Fibroblast of peridontal ligament (primary cell): ENCODE data around the gene SP140.
"Not testable (repeated sequence)": the region's sequence is repeated elsewhere in the genome, so short reads cannot be mapped to it uniquely, and the experiment has no call there.

ENCODE experiments used
- DNase-seq: peaks from one replicate; pipeline ENCODE4 v3.0.0-alpha.2; 2010; ENCODE audit errors: extremely low read depth

SP140 gene

DNA sequence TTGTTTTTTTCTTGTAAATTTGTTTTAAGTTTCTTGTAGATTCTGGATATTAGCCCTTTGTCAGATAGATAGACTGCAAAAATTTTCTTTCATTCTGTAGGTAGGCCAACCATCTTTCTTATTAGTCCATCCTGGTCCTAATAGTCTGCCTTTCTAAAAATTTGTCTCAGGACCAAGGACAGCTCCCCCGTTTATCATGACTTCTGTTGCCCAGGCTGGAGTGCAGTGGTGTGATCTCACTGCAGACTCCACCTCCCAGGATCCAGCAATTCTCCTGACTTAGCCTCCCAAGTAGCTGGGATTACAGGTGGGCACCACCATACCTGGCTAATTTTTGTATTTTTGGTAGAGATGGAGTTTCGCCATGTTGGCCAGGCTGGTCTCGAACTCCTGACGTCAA lies 63.8 kb downstream of the SP140 start:
- DNase-seq, result peak; percentile 31

DNA sequence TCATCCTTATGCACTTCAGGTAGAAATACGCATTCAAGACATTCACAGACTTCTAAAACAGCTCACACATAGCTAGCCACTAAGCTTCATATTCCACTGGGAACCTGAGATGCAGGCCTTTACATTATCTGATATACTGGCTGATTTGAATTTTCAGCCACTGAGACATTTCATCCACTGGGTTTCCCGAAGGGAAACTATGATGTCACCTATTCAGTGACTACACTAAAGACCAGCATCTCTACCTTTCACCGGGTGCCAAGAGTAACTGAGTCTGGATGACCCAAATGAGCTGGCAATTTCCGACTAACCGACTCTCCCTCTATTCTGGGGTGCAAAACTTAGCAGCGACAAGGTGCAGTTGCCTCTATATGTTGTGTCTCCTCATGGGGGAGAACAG lies 69.7 kb downstream of the SP140 start:
- DNase-seq, result no peak

DNA sequence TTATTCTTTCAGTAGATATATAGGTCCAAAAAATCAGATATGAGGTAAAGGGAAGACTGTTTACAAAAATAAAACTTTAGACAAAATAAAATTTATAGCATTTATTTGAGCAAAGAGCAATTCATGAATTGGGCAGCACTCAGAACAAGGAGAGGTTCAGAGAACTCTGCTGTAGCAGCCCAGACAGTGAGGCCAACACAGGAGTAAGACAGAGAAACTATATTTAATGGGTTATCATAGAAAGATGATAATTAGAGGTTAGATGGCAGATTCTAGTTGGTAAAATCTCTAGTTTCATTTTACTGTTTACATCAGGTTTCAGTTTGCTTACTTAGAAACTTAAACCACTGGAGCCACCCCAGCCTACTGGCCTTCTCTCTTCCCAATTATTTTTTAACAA lies 71.4 kb downstream of the SP140 start:
- no peak for DNase-seq

DNA sequence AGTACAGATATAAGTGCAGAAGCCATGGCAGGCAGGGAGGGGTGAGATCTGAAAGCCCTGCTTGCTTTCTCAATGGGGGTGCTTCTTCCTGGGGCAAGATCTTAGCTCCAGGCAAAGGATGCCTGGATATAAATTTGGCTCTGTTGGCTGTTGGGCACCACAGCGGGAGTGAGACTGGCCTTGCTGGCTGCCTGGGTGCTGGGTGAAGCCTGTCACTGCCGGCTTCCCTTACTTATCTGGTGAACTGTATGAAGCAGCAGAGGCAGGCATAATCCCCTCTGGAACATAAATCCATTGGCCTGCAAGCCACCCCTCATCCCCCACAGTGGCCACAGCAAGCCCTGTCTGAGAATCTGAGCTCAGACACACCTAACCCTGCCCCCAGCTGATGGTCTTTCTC lies 74.1 kb downstream of the SP140 start:
- DNase-seq, result no peak

DNA sequence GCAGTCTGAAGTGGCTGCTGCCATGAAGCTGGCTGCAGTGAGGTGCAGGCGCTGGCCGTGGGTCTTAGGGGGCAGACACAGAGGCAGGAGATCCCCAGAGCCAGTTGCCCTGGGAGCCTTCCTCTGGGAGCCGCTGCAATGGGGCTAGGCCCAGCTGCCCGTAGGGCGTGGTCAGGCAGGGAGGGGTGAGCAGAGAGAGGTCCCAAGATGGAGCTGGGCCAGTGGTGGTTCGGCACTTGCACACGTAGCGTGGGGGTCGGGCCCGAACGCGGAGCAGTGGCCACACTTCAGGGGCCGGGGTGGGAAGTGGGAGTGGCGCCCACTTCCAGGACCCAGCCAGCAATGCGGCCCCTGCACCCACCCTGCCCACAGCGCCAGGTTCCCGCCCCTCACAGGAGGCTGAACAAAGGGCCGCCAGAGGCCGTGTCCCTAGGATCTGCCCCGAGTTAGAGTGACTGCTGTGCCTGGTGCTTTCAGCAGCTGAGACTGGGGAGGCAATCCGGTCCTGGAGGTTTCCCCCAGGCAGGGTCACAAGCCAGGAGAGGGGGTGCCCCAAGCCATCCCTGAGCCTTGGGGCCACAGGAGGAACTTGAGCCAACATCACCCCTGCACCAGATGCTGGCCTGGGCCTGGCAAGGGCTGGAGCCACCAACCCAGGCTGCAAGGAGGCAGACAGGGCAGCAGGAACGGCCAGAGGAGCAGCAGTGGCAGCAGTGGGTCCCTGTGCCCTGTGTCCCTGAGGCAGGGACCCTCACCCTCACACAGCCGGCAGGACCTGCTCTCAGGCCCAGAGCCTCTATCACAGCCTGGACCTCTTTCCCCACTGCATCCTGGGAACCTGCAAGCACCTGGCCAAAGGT lies 80.1 kb downstream of the SP140 start:
- no peak for DNase-seq

DNA sequence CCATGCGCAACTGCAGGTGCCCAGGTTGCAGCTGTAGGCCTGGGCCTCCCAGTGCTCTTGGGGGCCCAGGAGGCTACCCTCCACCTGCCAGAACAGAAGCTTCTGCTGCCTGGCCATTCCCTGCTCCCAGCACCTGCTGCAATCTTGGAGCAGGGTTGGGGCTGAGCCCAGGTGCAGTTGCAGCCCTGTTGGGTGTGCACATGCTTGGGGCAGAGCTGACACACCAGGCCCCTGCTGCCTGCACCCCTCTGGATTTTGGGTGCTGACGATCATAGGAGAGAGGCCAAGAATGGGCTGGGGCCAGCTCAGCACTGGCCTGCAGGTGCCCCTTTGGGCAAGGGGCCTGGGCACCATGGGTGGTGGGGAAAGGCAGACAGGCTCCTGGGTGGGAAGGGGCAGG lies 80.9 kb downstream of the SP140 start:
- DNase-seq, result no peak

DNA sequence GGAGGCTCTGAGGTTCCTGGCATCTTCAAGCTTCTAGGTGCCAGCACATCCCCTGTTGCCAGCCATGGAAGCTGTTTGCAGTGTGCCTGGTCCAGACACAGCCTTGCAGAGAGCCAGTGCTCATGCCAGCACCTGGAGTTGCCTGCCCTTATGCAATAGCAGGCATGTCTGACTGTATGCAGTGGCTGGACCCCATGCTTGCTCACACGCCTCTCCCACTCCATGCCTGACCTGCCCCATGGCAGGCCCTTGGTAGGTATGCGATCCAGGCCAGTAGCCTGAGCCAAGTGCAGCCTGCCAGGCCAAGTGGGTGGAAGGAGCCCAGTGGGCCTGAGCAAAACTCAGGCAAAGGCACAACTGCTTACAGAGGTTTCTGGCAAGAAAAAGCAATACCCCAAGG lies 81.9 kb downstream of the SP140 start:
- DNase-seq, result no peak

DNA sequence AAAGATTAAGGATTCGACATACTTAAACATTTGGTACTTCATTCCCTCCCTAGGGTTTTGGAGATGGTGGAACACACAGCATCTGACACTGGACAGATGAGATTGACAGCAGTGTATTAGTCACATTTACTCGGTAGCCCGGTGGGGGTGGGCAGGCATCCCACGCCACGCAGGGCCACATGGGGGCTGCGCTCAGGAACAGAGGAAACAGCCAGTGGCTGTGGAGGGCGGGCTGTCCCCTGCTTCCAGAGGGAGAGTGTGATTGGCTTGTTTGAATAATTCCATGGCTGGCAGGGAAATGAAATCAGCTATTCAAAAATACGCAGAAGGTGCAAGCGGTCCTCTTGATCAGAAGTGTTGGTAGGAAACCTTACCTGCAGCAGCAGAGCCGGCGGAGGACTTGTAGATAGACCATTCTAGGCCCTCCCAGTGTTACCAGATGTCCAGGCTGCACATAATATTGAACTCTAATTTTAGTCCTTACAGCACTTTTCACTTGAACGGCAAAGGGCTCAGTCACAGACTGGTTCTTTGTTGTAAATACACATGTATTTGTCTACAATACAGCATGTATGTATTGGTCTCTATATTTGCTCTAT lies 83.0 kb downstream of the SP140 start:
- DNase-seq, result no peak

DNA sequence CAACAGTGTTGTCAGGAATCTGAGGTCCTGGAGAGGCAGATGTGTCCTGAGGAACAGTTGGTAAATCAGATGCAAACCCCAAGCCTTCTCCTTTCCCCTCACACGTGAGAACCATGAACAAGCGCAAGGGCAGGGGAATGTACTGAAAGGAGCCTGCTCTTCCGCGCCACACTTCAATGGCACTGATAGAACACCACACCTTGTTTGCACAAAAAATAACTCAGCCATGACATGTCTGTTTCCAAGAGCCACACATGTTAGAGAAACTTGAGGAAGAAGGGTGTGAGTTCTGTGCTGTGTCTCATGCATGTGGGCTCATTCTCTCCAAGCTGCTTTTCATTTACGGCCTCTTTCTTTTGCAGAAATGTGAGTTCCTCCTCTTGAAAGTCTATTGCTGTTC lies 85.3 kb downstream of the SP140 start:
- DNase-seq, result not testable (repeated sequence)

DNA sequence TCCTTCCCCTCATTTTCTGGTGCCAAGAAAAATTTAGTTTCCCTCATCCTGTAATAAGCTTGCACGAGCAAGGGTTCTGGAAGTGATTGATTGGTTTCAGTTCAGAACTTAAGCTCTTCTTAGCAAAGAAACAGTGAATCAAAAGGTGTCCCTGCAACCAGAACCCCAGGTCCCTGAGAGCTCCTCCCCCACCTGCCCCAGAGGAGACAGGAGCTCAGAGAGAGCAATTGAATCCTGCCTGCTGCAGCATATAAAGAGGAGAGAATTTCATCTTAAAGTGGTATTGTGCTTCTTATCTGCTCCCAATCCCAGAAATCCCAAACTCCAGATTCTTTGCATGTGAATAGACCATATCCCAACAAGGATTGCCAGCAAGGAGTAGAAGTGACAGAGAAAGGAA lies 86.1 kb downstream of the SP140 start:
- DNase-seq, result not testable (repeated sequence)

DNA sequence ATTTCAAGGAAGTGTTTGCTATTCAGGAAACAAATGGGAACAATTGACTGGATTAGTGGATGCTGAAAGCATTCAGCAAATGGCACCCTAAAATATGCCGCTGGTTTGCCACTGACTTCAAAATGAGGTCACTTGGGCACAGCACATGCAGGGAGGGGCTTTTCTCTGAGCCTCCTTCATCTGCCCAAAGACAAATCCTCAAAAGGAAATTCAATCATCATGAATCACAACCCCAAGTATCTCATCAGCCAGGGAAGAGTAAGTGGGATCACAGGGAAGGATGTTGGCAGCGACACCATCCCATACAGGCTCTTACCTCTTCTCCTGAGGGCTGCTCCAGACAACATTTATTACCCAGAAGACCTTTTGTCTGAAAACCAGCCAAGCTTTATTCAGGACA lies 87.1 kb downstream of the SP140 start:
- no peak for DNase-seq

DNA sequence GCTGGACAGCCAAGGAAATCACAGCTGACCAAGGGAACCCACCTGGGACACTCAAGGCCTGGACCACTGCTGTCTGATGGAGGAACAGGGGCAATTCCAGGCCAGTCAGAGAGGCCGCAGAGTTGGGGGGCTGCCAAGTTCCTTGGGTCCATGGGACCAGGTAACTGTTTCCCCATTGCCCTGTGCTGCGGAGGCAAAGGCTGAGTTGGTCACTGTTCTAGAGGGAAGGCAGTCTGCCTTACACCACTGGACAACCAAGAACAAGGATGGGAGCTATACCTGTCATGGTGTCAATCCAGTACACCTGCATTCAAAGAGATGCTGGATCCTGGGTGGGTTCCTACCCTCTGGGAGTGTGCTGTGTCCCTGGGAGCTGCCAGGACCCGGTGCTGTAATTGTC lies 91.8 kb downstream of the SP140 start:
- no peak for DNase-seq

DNA sequence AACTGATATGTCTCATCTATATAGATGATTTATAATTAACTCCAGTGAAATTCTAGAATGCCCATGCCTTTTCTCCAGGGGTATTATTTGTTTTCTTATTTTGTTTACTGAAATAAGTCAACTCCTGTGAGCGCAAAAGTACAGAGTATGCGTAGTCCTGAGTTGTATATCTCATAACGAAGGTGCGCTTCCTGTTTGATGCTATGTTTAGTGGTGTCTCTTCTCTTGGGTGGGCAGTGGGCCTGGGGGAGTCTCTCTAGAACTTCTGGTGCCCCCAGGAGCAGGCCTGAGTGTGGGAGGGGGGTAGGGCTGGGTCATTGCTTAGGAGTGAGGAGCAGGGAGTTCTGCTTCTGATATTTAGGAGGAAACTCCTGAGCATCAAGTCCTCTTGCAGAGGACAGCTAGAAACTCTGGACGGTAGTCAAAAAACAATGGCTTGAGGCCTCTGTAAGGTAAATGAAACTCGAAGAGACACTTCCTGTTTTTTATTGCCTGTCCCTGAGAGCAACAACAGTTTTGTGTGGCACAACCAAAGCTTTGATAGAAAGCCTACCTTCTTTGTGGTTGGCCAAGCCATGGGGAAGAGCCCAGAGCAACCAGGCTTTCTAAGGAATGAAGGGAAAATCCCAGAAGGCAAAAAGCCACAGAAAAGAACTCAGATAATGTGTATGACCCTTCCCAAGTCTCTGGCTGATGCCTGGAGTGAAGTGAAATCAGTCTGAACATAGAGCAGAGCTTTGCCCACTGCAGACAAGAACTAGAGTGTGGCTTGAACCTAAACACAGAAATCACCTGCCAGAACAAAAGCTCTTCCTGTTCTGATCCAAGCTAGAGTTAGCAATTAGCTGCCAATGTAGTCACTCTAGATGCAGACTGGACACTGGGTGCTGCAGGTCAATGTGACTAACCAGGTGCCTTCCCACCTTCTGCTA lies 92.9 kb downstream of the SP140 start:
- DNase-seq, result no peak

DNA sequence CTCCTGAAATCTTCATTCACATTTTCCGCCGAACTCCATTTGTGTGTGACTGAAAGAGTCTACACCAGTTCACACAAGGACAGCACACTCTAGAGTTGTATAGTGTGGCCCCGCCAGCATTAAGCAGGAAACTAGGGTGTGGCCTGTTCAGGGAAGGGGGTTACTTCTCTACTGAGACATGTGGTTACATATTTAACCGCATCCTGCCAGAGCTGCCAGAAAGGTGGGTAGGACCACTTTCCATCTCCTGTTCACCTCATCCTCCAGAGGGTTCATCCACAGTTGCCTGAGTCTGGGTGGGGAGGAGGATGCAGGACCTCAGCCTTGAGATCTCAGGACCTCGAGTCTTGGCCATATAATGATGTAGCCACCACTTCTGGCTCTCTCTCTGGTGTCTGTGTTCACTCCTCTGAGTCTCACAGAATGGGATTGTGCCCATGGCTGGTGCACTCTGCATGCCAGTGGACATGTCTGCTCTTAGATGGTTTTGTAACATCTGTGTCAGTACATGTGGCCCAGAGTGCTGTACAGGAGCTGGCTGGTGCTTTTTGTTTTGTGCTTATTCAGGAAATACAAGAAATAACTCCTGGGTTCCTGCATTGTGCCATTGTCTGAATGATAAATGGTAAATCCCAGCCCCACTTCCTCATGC lies 93.8 kb downstream of the SP140 start:
- DNase-seq, result no peak

DNA sequence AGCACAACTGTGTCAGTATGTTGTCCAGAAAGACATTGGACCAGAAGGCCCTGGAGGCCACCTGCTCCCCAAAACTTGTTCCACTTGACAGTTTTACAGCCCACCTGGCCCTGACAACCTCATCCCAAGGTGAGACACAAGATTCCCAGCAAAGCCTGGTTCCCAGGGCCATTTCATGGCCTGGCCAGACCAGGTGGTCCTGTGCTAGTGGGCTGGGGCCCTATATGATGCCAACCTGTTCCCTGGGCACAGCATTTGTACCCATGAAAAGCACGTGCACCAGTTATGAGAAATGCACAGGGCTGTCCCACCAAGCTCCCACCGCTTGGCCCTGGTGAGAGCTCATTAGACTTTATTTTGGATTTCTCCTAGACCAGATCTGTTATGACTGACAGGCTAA lies 95.5 kb downstream of the SP140 start:
- no peak for DNase-seq

DNA sequence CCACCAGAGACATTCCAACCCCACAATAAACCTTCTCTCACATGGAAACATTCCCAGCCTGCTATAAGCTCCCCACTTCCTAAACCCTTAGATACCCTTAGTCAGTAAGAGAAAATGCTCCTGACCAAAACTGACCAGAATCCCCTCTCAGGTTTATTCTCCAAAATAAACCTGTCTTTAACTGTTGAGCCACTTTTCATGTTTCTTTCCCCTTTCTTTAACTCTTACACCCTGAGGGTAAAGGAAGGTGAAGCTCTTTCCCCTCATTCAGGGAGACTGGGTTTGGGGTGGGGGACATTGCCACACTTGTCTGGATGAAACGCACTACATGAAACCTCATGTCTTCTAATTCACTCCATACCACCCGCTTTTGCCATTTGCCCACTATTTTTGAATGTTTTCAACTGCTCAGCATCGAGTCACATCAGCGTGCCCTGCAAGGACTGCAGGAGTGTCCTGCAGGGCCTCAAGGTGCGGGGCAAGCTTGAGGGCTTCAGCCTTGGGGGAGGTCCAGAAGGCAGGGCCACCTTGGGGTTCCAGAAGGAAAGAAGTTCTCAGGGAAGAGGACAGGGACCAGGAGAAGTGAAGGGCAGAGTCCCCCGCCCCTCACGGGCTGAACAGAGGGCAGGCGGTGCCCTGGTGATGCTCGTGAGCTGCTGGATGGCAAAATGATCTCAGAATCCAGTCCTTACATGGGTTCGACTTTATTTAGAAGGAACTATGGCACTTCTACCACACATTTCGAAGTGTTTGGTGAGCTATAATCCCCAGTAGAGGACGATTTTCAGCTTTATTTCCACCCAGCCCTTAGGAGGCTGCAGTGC lies 97.2 kb downstream of the SP140 start:
- DNase-seq, result no peak

DNA sequence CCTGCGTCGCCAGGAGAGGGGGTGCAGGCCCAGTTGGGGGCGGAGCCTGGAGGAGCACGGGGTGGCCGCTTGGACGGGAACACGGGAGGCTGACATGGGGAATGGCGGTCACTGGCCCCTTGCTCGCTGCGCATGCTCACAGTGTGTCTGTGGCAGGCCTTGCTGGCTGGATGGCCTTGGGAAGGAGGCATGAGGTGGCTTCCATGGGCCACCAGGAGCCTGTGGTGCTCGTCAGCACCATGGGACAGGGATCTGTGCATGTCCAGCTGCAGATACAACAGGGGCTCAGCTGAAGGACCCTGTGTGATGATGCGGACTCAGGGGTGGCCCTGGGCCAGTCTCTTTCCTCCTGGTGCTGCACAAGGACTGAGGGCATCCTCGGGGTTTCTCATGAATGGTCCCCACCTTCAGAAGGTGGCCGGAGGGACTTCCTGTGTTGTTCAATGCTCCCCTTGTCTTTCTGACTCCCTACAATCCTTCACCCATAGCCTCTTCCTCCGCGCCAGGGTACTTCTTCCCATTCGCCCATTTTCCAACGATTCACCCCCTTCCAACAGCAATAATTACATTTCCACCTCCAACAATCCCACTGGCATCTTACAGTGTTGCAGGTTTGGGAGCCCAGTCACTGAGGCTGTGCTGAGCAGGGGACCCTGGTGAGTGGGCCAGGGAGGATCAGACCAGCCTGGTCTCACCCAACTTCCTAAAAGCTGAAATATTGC lies 98.0 kb downstream of the SP140 start:
- DNase-seq, result no peak

DNA sequence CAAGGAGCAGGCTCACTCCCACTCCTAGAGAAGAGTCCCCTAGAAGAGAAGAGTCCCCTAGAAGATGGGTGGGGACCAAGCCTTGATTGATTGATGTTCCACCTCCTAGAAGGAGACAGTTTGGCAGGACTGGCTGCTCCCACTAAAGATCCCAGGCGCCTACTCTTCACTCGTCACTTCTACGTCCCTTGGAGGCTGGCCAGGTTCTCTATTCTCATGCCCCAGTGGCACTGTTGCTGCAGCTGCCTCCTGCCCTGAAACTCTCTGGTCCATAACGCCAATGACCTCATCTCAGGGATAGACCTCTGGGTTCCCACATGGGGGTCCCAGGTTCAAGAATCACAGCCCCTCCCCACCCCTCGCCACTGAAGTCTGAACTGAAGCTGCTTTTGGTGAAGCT lies 99.0 kb downstream of the SP140 start:
- no peak for DNase-seq

DNA sequence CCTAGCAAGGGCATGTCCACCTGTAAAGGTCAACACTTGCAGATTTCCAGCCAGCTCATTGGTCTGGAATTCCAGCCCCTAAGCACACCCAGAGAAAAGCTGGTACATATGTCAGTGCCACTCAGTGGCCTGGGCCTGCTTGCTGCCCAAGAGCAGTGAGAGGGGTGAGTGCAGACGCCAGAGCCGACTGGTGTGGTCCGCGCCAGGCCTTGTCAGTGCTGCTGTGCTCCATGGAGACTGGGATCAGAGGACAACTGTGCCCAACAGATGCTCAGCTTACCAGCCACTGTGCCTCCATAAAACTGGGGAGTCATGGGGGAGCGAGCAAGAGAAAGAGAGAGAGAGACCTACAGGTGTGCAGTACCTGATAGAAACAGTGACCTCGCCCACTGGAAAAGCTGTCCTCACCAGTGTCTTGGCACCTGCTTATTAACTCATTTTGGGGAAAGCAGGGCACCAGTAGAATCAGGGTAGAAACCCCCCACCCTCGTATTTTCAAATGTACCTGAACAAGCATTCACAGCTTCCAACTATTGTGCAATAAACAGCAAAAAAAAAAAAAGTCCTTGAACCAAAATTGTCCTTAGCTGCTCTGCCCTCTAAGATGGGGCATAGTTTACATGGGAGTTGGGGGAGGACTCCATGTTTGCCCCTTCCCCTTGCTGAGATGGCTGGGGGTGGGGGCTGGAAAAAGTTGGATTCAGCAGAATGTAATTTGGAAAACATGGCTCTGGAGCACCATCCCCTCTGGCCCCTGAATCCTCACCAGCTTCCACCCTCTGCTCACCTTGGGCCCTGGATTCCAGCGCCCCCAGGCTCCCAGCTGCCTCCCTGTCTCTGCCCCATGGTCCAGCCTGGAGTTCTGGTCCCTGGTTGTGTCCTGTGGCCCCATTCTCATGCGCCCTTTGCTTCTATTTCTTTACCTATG lies 100.0 kb downstream of the SP140 start:
- DNase-seq, result no peak
